HG03457 (cell line): ENCODE measurements around the gene NOSTRIN.
"Not testable (repeated sequence)": the region's sequence is repeated elsewhere in the genome, so short reads cannot be mapped to it uniquely, and the experiment has no call there.

ENCODE experiments used
- ATAC-seq: cut with Tn5 transposase; IDR thresholded peaks from one replicate; pipeline ENCODE4 v1.9.1; 2021; ENCODE audit warnings: moderate number of reproducible peaks; ENCODE audit not compliant: unreplicated experiment

Gene NOSTRIN

GRCh38 chr2:168801961-168802858, at the start of gene NOSTRIN:
Gene NOSTRIN, plus strand, starts transcription at chr2:168802637. Its CDS starts 10 bp downstream, at chr2:168802647.
- ATAC-seq, result no peak

GRCh38 chr2:168753765-168754329, 48.6 kb upstream of the NOSTRIN start:
- no peak for ATAC-seq

- no peak for ATAC-seq
These were observed 45.2 kb upstream of the NOSTRIN start for GRCh38 chr2:168757223-168757622.

GRCh38 chr2:168758970-168759820, 43.2 kb upstream of the NOSTRIN start:
- peak; percentile 75 for ATAC-seq

- no peak for ATAC-seq
These were observed 37.0 kb upstream of the NOSTRIN start for GRCh38 chr2:168765401-168765800.

GRCh38 chr2:168766600-168766999, 35.8 kb upstream of the NOSTRIN start:
- ATAC-seq, result no peak

GRCh38 chr2:168767258-168767657, 35.2 kb upstream of the NOSTRIN start:
- no peak for ATAC-seq

- not testable (repeated sequence) for ATAC-seq
These were observed 34.1 kb upstream of the NOSTRIN start for GRCh38 chr2:168768357-168768756.

GRCh38 chr2:168770796-168771195, 31.6 kb upstream of the NOSTRIN start:
- ATAC-seq, result no peak

- no peak for ATAC-seq
These were observed 29.7 kb upstream of the NOSTRIN start for GRCh38 chr2:168772704-168773103.

- no peak for ATAC-seq
These were observed 29.3 kb upstream of the NOSTRIN start for GRCh38 chr2:168773128-168773527.

- ATAC-seq, result no peak
These were observed 28.5 kb upstream of the NOSTRIN start for GRCh38 chr2:168773719-168774521.

GRCh38 chr2:168775837-168776236, 26.6 kb upstream of the NOSTRIN start:
- ATAC-seq, result no peak

GRCh38 chr2:168780669-168781071, 21.8 kb upstream of the NOSTRIN start:
- no peak for ATAC-seq

- ATAC-seq, result no peak
These were observed 21.1 kb upstream of the NOSTRIN start for GRCh38 chr2:168781191-168781817.

- no peak for ATAC-seq
These were observed 20.2 kb upstream of the NOSTRIN start for GRCh38 chr2:168782271-168782670.

GRCh38 chr2:168784993-168785392, 17.4 kb upstream of the NOSTRIN start:
- no peak for ATAC-seq

- ATAC-seq, result no peak
These were observed 15.2 kb upstream of the NOSTRIN start for GRCh38 chr2:168787098-168787781.

GRCh38 chr2:168787782-168788376, 14.6 kb upstream of the NOSTRIN start:
- no peak for ATAC-seq
